ENCODE results near the gene BNIP1. TPM values are rescaled to one million over a fixed set of nuclear protein-coding genes. Genes with fewer than 3 reads are reported as not detected.
A peak's percentile ranks its signal among the peaks of the same experiment; 100 is the strongest.

Gene BNIP1
- total RNA-seq, 2 donors from 2014 or later = 11.0 to 12.5 TPM

DNA sequence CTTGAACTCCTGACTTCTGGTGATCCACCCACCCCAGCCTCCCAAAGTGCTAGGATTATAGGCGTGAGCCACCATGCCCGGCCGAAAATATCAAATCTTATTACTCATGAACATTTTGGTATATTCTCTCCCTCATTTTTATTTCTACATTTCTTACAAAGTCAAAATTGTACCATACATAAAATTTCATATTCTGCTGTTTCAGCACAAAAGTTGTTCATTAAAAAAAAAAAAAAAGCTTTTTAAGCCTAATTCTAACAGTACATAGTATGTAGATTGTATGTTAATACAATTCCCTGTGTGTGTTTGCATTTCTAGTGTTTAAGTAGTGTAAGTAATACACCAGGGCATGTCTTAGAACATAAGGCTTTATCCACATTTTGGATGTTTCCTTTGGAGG is 14.9 kb downstream of the BNIP1 start:
- ATAC-seq (no peak), DNase-seq (no peak)
- intact Hi-C loops (cut with DNase I) = no loop called here

DNA sequence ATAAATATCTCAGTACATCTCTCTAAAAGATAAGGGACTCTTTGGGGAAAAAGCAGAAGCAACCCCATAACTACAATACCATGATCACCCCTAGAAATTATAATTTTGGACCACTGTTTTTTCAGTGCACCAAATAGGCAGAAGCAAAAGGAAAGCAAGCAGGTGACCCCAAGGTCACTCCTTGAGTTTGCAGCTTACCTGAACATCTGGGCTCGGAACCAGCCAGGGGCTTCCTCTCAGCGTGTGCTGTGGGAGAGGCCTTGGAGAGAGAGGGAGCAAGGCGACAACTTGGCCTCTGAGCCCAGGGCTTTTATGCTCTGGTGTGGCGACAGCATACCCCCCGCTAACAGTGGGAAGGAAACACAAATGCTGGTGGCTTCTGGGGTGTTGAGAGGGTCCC is 16.8 kb downstream of the BNIP1 start:
- DNase-seq (no peak), ATAC-seq (no peak)
- intact Hi-C loops (cut with DNase I) = loop anchor here in 1 of 2 donors (10.0 kb wide), 1 partner anchor 64 kb away; no protein-coding TSS in a partner anchor

DNA sequence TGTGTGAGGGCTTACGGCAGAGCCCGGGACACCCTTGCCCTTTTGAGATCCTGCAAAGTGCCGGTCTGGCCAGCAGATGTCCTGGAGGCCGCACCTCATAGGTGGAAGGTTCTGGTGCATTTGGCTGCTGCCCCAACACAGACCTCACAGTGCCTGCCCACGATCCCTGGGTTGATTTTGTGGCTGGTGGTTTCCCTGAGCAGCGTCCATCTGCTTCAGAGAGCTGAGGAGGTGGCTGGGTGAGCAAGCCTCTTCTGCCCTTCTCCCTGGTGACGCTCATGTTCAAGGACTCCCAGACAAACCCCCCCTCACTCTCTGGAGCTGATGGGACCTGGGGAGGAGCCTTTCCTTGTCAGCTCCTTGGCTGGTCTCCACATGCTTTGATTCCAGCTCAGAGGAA is 18.9 kb downstream of the BNIP1 start:
- DNase-seq (peak; percentile 32), ATAC-seq (peak; percentile 16 to 69)
- intact Hi-C loops (cut with DNase I) = loop anchor here in 1 of 2 donors (10.0 kb wide), 1 partner anchor 62 kb away; no protein-coding TSS in a partner anchor

DNA sequence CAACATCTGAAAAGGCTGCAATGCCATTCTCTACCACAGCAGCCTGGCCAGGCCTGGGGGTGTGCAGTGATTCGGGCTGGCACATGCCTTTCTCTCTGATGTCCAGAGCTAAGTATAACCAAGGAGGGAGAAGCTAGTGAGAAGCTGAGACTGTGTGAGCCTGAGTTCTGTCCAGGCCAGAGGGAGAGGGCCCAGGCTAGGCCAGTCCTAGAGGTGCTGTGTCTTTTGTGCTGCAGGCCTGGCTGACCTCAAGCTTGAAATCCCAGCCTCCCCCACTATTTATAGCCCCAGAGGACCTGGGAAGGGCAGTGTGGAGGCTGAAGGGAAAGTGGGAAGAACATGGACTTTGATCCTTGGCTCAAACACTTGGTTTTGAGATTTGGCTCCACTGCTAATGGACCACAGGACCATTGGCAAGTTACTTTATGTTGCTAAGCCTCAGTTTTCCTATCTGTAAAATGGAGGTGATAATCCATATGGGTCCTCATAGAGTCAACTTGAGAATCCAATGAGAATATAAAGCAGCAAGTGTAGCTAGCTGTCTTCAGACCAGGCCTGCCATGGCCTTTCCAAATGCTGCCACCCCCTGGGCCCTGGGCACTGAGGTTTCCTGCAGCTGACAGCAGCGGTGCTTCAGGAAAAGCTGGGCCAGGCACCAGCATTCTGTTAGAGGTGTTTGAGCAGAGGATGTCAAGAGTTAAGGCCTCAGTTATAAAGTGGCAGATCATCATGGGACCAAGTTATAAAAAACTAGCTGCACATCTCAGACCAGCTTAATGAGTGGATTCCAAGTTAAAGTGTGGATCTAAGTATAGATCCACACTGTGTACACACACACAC is 21.1 kb downstream of the BNIP1 start:
- intact Hi-C loops (cut with DNase I) = loop anchor here (2.0 to 10.0 kb wide), 4 partner anchors 59 to 117 kb away; no protein-coding TSS in a partner anchor
- ATAC-seq = peak; percentile 82
- no peak for DNase-seq

DNA sequence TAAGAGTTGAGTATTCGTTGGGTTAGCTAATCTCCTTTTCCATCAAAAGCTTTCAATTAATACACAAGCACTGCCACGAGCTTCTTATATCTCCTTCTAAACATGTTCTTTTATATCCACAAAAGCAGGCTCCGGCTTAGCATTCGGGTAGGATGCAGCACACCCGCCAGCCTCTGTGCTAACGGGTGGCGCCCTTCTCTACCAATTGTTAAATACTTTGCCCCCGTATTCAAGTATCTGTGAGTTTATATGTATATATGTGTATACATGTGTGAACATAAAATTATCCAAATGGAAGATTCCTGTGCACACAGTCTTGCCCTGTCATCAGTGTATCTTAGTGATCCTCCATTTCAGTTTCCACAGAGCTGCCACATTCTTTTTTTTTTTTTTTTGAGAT is 27.8 kb downstream of the BNIP1 start:
- ATAC-seq (no peak), DNase-seq (no peak)
- intact Hi-C loops (cut with DNase I) = loop anchor here in 1 of 2 donors (2.0 kb wide), 1 partner anchor 51 kb away; no protein-coding TSS in a partner anchor

DNA sequence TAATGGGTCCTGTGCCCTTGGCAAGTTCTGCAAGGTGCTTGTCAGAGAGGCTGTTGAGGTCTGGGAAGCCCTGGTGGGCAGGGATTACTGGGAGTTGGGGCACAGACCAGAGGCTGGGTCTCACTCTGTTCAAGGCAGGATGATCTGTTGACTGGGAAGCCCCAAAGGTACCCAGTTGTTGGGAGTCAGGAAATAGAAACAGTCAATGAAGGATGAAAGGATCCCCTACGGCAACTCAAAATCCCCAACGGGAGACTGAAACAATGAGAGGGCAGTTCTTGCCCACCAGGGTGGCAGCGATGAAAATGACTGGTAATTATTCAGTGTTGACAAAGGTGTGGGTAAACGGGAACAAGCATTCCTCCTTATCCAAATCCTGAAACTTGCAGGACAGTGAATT is 31.2 kb downstream of the BNIP1 start:
- DNase-seq (no peak), ATAC-seq (no peak)
- intact Hi-C loops (cut with DNase I) = no loop called here

DNA sequence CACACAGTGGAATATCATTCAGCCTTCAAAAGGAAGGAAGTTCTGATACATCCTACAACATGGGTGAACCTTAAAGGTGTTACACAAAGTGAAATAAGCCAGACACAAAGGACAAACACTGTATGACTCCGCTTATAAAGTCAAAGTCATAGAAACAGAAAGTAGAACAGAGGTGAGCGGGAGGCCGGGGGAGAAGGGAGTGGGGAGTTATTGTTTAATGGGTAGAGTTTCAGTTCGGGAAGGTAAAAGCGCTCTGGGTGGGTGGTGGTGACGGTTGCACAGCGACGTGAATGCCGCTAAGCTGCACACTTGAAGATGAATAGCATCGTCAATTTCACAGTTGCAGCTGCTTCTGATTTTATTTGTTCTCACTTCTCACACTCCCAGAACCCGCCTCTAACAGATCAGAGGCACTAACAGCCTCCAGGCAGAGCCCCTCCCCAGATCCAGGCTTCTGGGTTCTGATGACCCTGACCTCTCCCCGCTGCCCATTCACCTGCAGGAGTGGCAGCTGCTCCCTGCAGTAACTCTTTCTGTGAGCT is 34.1 kb downstream of the BNIP1 start:
- ATAC-seq (no peak), DNase-seq (no peak)
- intact Hi-C loops (cut with DNase I) = no loop called here

DNA sequence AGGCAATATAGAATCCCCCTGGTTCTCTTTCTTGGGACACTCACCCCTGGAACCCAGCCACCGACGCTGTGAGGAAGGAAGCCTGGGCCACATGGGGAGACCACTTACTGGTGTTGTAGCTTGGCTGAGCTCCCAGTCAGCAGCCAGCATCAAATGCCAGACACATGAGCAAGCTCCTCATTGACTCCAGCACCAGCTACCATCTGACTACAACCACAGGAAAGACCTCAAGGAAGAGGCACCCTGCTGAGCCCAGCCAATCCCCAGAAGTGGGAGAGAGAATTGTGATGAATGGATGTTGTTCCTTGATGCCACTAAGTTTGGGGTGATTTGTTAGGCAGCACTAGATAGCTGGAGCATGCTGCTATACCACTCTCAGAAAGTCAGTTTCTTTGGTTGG is 36.0 kb downstream of the BNIP1 start:
- DNase-seq = no peak
- intact Hi-C loops (cut with DNase I) = no loop called here
- ATAC-seq = no peak

DNA sequence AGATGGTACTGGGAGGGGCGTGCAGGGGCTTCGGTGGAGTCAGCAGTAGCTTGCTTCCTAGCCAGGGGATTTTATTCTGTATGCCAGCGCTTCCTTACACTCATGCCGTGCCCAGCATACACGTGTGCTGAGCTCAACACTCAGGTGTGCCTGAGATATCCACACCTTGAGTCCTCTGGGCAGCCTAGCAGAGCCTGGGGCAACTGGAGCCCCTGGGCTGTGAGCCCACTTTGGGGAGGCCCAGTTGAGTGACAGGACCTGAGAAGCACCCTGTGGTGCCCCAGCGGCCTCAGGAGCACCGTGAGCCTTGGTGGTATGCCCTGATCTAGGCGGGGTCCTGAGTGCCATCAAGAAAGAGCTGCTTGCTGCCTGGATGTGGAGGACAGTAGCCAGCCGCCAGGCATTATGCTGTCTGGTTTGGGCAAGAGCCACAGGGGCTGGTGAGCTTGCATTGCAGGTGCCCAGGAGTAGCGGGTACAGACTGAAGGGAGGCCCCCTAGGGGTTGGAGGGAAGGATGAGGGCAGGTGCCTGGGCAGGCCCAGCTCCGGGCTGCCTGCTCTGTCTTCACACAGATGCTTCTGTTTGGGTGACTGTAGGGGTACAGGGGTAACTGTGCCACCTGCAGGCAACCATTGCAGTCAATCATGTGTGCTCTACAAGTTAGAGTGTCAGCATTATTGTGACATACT is 42.9 kb downstream of the BNIP1 start:
- DNase-seq (no peak), ATAC-seq (no peak)
- intact Hi-C loops (cut with DNase I) = no loop called here

DNA sequence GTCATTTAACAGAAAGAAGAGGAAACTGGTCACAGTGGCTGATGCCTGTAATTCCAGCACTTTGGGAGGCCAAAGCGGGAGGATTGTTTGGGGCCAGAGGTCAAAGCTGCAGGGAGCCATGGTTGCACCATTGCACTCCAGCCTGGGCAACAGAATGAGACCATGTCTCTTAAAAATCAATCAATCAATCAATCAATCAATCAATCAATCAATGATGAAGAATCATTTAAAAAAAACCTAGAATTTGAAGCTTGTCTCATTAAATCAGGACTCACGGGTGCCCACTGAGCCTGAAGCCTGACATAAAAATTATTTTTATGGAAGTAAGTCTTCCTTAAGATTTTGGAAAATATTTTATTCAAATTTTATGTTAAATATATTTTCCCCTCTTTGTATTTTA is 43.9 kb downstream of the BNIP1 start:
- ATAC-seq = no peak
- intact Hi-C loops (cut with DNase I) = no loop called here
- no peak for DNase-seq

DNA sequence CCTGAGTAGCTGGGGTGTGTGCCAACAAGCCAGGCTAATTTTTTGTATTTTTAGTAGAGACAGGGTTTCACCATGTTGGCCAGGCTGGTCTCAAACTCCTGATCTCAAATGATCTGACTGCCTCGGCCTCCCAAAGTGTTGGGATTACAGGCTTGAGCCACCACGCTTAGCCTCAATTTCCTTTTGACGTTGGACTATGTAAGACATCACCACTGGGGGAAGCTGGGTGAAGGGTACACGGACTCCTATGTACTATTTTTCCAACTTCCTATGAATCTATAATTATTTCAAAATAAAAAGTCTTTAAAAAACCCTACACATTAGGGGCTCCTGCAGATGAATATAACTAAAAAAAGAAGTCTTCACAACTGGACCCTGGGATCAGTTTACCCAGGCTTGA is 46.7 kb downstream of the BNIP1 start:
- intact Hi-C loops (cut with DNase I) = no loop called here
- ATAC-seq = no peak
- DNase-seq = no peak

DNA sequence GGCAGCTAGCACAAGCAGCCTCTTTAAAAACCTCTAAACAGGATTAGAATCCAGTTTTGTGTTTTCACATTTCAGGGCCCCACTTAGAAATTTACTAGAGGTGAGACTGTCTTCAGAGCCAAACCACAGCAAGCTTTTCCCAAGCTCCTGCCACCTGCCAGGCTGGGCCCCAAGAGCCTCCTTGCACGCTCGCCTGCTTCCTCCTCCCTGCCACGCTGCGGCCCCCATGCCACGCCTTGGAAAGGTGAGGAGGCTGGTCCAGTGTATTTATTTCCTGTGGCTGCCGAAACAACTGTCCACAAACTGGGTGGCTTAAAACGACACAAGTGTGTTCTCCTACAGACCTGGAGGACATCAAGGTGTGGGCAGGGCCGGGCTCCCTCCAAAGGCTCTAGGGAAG is 47.2 kb downstream of the BNIP1 start:
- intact Hi-C loops (cut with DNase I) = no loop called here
- ATAC-seq = no peak
- DNase-seq = no peak

DNA sequence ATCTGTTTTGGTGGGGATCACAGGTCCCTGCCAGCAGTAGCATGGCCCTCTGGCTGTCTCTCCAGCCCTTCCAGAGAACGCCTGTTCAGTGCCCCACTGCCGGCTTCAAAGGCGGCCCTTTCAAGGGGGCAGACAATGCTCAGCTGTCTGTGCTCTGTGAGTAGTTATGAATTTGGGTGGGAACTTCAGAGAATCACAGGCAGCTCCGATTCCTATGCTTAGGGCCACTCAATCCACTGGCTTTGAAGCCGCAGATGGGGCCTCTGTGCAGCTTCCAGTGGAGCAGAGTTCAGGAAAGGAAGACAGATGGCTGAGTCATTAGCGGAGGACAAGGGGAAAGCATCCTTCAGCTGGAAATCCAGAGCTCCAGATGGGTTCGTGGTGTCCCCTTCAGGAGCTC is 48.2 kb downstream of the BNIP1 start:
- ATAC-seq (no peak), DNase-seq (no peak)
- intact Hi-C loops (cut with DNase I) = no loop called here

DNA sequence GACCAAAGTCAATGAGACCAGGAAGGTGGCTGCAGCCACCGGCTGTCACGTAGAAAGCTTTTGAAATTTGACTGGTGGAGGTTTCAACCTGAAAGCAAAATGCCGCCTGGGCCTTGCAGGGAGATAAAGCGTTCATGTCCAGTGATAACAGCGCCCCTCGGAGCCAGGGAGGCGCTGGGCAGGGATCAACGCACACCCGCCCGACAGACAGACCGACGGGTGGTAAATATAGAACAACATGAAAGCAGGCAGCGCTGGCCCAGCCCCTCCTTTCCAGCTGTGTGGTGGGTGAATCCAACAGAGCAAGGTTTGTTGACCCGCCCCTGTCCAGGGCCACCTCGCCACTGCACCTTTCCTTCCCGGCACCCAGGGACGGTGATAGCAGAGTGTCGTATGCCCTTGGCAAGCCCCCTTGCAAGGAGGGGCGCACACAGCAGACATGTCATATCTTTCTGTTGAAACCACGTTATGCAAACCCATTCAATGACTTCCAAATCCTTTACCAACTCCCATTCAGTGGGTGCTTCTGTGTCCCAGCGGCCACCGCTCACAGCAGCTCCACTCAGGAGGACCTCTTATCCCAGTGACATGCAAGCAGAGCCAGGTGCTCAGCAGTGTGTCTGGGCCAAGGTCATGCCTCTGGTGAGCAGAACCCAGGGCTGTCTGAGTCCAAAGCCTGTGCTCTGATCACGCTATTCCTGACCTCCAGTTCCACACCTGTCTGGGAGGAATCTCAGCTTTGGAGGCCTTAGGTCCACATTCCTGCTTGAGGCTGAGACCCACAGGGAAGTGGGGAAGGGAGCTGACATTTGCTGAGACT is 52.0 kb downstream of the BNIP1 start:
- ATAC-seq (peak; percentile 74 to 80), DNase-seq (peak; percentile 38)
- intact Hi-C loops (cut with DNase I) = no loop called here

DNA sequence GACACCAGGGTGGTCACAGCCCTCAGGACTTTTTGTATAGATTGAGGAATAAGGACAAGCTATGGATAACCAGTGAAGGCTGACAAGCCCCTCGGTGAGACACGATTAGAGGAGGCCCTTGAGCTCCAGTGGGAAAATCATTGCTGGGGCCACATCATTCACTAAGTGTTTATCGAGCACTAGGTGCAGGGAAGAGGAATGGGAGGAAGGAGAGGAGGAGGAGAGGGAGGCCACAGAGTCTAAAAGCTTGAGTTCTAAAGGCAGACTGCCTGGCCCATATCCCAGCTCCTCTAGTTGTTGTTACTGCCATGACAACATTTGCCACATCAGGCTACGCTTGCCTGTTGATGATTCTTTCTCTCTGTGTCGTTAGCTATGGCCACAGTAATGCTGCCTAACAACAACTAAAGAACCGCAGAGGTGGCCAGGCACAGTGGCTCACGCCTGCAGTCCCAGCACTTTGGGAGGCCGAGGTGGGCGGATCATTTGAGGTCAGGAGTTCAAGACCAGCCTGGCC is 53.1 kb downstream of the BNIP1 start:
- intact Hi-C loops (cut with DNase I) = no loop called here
- ATAC-seq = peak in 1 of 2 donors; percentile 52
- DNase-seq = no peak

DNA sequence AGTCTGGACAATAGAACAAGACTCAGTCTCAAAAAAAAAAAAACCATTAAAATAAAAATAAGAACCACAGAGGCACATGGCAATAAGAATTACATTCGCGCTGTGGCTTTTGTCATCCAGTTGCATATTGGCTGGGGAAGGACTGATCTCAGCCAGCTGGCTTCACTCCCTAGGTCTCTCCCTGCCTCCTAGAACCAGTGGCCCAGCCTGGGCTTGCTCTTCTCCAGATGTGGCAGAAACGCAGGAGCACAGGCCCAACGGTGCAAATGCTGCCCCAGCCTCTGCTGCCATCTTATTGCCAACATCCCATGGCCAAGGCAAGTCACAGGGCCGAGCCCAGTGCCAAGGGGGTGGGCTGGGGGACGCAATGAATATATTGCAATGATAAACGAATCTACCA is 53.7 kb downstream of the BNIP1 start:
- intact Hi-C loops (cut with DNase I) = no loop called here
- DNase-seq = no peak

DNA sequence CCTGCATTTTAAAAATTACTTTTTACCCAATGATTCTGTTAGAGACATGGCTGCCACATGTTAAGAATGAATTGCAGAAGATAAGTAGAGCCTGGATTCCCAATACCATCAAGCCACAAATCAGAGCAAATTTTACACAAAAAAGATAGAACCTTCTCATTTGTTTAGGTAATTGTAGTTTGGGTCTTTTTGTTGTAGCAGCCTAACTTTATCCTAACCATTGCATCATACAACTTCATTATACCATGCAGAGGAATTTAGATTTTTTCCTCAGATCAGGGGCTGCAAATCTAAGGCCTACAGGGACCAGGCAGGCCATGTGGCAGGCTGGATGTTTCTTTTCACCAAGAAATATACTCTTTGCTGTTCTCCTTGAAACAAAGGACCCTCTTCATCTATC is 56.0 kb downstream of the BNIP1 start:
- intact Hi-C loops (cut with DNase I) = no loop called here
- ATAC-seq (no peak), DNase-seq (no peak)

More for the DNA sequence above, 53.7 kb downstream of the BNIP1 start:
- ATAC-seq = peak; percentile 32 to 74

DNA sequence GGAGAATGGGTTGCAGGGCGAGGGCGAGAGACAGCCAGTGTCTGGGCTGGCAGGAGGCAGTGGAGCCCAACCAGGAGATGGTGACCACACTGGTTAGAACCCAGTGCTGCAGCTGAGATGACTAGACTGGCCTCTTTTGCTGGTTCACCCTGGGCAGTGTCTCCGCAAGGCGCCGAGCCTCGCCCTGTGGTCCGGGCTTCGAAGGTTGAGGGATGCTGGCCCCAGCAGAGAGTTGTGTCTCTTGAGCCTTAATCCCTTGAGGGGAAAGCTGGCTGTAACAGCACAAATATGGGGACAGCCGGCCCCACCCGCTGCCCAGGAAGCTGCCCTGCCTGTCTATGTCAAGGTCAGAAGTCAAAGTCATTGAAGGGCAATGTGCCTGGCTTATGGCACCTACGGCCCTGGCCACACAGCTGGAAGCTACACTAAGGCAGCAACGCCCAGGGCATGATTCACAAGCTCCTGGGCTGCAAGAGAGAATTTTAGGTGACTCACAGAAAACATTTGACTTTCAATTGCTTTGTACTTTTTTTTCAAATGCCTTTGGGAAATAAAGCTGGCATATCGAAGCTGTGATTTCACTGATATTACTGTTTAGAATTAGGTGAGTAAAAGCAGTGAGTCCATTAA is 57.4 kb downstream of the BNIP1 start:
- peak in 1 of 2 donors; percentile 53 for ATAC-seq
- intact Hi-C loops (cut with DNase I) = no loop called here

More for the DNA sequence above, 57.4 kb downstream of the BNIP1 start:
- no peak for DNase-seq

Data from left cardiac atrium (tissue), 4 donors.